Tibial nerve (tissue), 3 donors: ENCODE data around the gene PRMT3.

Experiments used
- EP300 ChIP-seq, 2 donors: sonication (generic); formaldehyde crosslinking; IDR thresholded peaks; one replicate each; pipeline ENCODE4 v1.6.1; 2017; ENCODE audit warnings: antibody characterized with exemption in 2 of 2, mild to moderate bottlenecking in 1 of 2
- POLR2A ChIP-seq, 2 donors: fragments of 450-650 bp; IDR thresholded peaks; one replicate each; pipeline ENCODE4 v1.6.1; 2017; ENCODE audit warnings: antibody characterized with exemption in 2 of 2, mild to moderate bottlenecking in 2 of 2, moderate library complexity in 2 of 2

GRCh38 chr11:20399498-20399897 is 12.0 kb downstream of the PRMT3 start:
- TF ChIP-seq POLR2A (IDR thresholded peaks at IDR 0.05) (no peak), EP300 (IDR thresholded peaks at IDR 0.05) (no peak)
